ENCODE measurements around the gene LAMA2. TPM values are rescaled to one million over a fixed set of nuclear protein-coding genes. Genes with fewer than 3 reads are reported as not detected.

Gene LAMA2
- total RNA-seq, 4 donors from 2014 or later: 15.4 to 55.3 (median 38.7) TPM

DNA sequence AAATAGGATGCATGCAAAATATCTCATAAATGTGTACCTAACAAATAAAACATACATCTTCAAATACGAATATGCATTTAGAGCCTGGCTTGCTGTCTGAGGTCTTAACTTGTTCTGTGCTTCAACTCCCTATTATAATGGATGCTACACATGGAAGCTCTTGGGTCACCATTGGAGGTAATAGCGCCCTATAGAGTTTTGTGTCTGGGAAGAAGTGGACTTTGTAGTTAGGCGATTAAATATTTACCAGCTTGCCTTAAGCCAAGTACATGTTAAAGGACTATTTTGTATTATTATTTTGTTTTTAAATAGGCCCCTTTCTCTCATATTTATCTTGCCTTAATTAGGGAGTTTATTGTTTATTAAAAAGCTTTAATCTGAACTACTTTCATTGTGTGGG lies 107.4 kb downstream of the LAMA2 start:
- H3K4me3 ChIP-seq: no peak overlapping the region
- H3K27me3 ChIP-seq: no peaks in the 10 kb centered on the region
- H3K27ac ChIP-seq: no peak overlapping the region
- no peaks in the 10 kb centered on the region for H3K36me3 ChIP-seq
- DNase-seq: no peak
- H3K9me3 ChIP-seq: no peaks in the 10 kb centered on the region
- no peaks in the 10 kb centered on the region for H3K4me1 ChIP-seq
- TF ChIP-seq, protein P1, sequence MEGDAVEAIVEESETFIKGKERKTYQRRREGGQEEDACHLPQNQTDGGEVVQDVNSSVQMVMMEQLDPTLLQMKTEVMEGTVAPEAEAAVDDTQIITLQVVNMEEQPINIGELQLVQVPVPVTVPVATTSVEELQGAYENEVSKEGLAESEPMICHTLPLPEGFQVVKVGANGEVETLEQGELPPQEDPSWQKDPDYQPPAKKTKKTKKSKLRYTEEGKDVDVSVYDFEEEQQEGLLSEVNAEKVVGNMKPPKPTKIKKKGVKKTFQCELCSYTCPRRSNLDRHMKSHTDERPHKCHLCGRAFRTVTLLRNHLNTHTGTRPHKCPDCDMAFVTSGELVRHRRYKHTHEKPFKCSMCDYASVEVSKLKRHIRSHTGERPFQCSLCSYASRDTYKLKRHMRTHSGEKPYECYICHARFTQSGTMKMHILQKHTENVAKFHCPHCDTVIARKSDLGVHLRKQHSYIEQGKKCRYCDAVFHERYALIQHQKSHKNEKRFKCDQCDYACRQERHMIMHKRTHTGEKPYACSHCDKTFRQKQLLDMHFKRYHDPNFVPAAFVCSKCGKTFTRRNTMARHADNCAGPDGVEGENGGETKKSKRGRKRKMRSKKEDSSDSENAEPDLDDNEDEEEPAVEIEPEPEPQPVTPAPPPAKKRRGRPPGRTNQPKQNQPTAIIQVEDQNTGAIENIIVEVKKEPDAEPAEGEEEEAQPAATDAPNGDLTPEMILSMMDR (IDR thresholded peaks at IDR 0.05): no peak

DNA sequence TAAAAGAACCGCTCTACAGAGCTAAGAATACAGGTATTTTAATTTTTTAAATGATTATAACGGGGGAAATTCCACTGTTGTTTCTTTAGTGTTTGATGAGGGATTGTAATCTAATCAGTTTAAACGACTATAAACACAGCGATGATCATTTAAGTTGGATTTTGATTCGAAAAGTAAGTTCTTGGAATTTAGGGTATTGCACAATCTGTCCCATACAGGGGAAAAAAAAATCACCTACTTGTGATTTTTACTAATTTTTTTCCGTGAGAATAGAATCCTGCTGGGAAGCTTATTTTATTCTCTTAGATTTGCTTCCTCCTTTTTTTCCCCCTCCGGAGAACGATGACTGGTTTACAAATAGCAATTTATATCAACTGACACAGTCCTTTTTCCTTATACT lies 108.0 kb downstream of the LAMA2 start:
- H3K27ac ChIP-seq: no peak overlapping the region
- H3K9me3 ChIP-seq: no peaks in the 10 kb centered on the region
- H3K27me3 ChIP-seq: no peaks in the 10 kb centered on the region
- no peaks in the 10 kb centered on the region for H3K4me1 ChIP-seq
- no peak for DNase-seq
- H3K36me3 ChIP-seq: no peaks in the 10 kb centered on the region
- TF ChIP-seq POLR2A (IDR thresholded peaks at IDR 0.05): no peak
- TF ChIP-seq, protein P1 (IDR thresholded peaks at IDR 0.05): no peak
- H3K4me3 ChIP-seq: no peak overlapping the region

DNA sequence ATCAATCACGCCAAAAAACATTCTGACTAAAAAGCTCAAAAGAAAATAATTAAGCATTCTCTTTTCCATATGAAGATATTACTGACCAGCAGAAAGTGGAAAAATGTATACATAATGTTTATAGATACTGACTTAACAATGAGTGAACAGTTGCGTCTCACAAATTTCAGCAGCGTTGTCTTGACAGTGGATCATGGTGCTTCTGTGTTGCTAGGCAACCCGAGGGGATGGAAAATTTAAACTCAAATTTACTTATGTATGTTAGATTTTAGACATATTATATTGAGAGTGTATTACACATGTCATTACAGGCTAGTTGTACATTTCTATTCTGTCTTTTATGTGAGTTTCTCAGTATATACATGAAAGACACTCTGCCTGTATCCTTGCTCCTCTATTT lies 110.2 kb downstream of the LAMA2 start:
- Histone ChIP-seq H3K36me3 (no peaks in the 10 kb centered on the region), H3K4me1 (no peaks in the 10 kb centered on the region), H3K4me3 (no peak overlapping the region), H3K27me3 (no peaks in the 10 kb centered on the region), H3K9me3 (no peaks in the 10 kb centered on the region), H3K27ac (no peak overlapping the region)
- no peak for TF ChIP-seq POLR2A (IDR thresholded peaks at IDR 0.05)
- TF ChIP-seq, protein P1 (IDR thresholded peaks at IDR 0.05): no peak
- DNase-seq: no peak

DNA sequence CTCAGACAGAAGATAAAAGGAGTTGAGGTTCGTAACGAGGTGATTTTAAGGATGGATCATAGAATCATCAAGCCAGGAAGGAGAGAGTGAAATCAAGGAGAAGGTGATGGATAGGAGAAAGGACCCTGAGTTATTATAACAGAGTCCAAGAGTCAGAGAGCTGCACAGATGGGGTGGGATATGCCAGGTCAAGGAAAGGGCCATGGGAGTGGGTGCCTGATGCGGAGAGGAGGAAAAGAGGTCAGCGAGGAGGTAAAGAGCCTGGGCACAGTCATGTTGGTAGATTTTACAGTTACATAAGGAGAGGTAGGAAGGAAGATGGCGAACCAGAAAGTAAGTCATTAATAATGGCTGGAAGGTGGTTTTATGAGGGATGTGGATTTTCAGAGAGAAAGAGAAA lies 114.9 kb downstream of the LAMA2 start:
- no peaks in the 10 kb centered on the region for H3K4me1 ChIP-seq
- no peaks in the 10 kb centered on the region for H3K27me3 ChIP-seq
- TF ChIP-seq POLR2A (IDR thresholded peaks at IDR 0.05): no peak
- TF ChIP-seq, protein P1 (IDR thresholded peaks at IDR 0.05): no peak
- DNase-seq: no peak
- H3K36me3 ChIP-seq: no peaks in the 10 kb centered on the region
- H3K9me3 ChIP-seq: no peaks in the 10 kb centered on the region
- no peak overlapping the region for H3K27ac ChIP-seq
- H3K4me3 ChIP-seq: no peak overlapping the region

DNA sequence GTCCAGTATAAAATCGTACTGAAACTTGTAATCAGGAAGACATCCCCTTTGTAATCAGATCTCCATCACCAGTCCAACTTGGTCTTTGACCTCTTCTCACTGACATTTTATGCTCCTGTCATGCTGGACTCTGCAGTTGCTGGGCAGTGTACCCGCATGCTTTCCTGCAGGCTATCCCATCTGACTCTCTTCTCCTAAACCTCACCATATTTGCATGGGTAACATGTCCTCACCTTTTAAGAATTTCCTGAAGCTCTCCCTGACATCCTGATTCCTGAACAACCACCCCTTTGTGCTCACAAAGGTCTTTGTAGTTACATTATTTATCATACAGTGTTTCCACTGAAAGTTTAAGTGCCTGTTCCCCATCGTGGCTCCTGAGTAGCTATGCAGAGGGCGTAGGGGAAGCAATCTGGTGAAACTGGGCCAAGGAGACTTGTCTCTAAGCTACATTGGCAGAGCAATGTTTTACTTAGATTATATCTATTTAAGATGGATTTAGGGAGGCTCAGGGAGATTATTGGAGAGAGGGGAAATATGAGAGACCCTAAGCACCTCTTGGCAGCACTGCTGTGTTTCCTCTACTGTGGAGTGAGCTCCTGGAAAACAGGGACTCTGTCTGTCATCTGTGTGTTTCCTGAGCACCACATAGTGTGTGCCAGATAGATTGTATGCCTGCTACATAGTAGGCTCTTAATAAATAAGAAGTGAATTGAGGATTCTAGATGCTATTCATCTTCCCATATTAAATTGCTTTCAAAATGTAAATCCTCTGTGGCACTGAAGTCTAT lies 124.0 kb downstream of the LAMA2 start:
- Histone ChIP-seq H3K4me1 (no peaks in the 10 kb centered on the region), H3K9me3 (no peaks in the 10 kb centered on the region), H3K4me3 (no peak overlapping the region), H3K27me3 (no peaks in the 10 kb centered on the region), H3K36me3 (no peaks in the 10 kb centered on the region), H3K27ac (no peak overlapping the region)
- no peak for DNase-seq
- TF ChIP-seq, protein P1 (IDR thresholded peaks at IDR 0.05): no peak
- no peak for TF ChIP-seq POLR2A (IDR thresholded peaks at IDR 0.05)
